HepG2 (cell line): ENCODE measurements around the gene STRIP1.

ENCODE experiments used
- ARNTL ChIP-seq: sonication (generic); formaldehyde crosslinking; IDR thresholded peaks from 2 replicates; pipeline ENCODE4 v1.4.0; 2020; ENCODE audit warnings: mild to moderate bottlenecking, missing genetic modification reagents
- CHD2 ChIP-seq: IDR thresholded peaks from 2 replicates; pipeline ENCODE4 v1.6.1; 2011; ENCODE audit warnings: low read depth, low read length, improper control_type of control experiment
- EZH2 ChIP-seq: conservative IDR thresholded peaks from 2 replicates; pipeline ENCODE4 v1.6.1; 2012; ENCODE audit warnings: mild to moderate bottlenecking, low read depth, low read length, moderate library complexity
- SIN3A ChIP-seq: IDR thresholded peaks from 2 replicates; pipeline ENCODE4 v1.6.1; 2011; ENCODE audit warnings: low read depth, mild to moderate bottlenecking, control low read depth, low read length, borderline replicate concordance
- SOX6 ChIP-seq, 2 experiments: fragments of 450-650 bp in 1 of 2; sonication (generic) in 1 of 2; formaldehyde crosslinking in 1 of 2; IDR thresholded peaks; 2 replicates each; pipeline versions ENCODE4 v1.4.0 to v1.6.1; 2017 to 2020; ENCODE audit warnings: antibody characterized with exemption in 1 of 2, mild to moderate bottlenecking in 1 of 2, missing genetic modification reagents in 1 of 2
- TOE1 ChIP-seq: sonication (generic); formaldehyde crosslinking; IDR thresholded peaks from 2 replicates; pipeline ENCODE4 v1.4.0; 2020; ENCODE audit warnings: mild to moderate bottlenecking, missing genetic modification reagents

- TF ChIP-seq TOE1 (CRISPR knock-in tag) (no peak), EZH2 (no peak), SIN3A (no peak), SOX6 (IDR thresholded peaks at IDR 0.05) (no peak), SOX6 (CRISPR knock-in tag; IDR thresholded peaks at IDR 0.05) (no peak), CHD2 (no peak), ARNTL (no peak)
These were observed 31.4 kb downstream of the STRIP1 start for GRCh38 chr1:110065841-110066240.
